M059J (cell line): Measurements from ENCODE around the gene MSH2. TPM values are rescaled to one million over a fixed set of nuclear protein-coding genes. Genes with fewer than 3 reads are reported as not detected.
"Not testable (repeated sequence)": the region's sequence is repeated elsewhere in the genome, so short reads cannot be mapped to it uniquely, and the experiment has no call there.

Source experiments
- DNase-seq: peaks from one replicate; pipeline ENCODE4 v3.0.0-alpha.2; 2012; ENCODE audit warnings: low read depth
- total RNA-seq: library from RNA; depleted of rRNA; stranded (reverse); fragments of >200 nt; shearing (Covaris generic); gene quantifications from 2 replicates; pipeline ENCODE4 v1.2.3, GENCODE V29; 2014

MSH2 gene
- total RNA-seq, 1 experiment from 2014 or later, result 60.6 TPM

- DNase-seq, result not testable (repeated sequence)
These were observed 5.0 kb downstream of the MSH2 start for GRCh38 chr2:47407976-47408375.

GRCh38 chr2:47414682-47415458 lies 11.9 kb downstream of the MSH2 start:
- no peak for DNase-seq

DNA sequence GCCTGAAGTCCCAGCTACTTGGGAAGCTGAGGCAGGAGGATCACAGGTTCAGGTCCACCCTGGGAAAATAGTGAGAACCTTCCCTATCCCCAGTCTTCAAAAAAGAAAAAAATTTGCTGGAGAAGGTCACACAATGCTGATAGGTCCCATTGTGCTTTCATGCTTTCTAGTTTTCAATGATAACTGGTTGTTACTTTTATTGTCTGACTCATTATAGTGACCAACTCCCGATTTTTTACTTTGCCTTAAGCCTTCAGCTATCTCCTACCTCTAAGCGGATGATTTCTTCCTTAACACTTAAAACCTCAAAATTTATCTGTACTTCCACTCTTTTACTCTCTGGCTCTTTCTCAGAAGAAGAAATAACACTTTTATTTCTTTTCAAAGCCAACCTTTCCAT lies 17.3 kb downstream of the MSH2 start:
- no peak for DNase-seq

DNA sequence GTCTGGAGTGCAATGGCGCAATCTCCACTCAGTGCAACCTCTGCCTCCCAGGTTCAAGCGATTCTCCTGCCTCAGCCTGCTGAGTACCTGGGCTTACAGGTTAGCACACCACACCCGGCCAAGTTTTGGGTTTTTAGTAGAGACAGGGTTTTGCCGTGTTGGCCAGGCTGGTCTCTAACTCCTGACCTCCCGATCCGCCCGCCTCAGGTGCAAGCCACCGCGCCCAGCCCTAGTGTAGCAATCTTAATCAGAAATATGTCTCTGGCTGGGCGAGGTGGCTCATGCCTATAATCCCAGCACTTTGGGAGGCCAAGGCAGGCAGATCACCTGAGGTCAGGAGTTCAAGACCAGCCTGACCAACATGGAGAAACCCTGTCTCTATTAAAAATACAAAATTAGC lies 17.7 kb downstream of the MSH2 start:
- not testable (repeated sequence) for DNase-seq

DNA sequence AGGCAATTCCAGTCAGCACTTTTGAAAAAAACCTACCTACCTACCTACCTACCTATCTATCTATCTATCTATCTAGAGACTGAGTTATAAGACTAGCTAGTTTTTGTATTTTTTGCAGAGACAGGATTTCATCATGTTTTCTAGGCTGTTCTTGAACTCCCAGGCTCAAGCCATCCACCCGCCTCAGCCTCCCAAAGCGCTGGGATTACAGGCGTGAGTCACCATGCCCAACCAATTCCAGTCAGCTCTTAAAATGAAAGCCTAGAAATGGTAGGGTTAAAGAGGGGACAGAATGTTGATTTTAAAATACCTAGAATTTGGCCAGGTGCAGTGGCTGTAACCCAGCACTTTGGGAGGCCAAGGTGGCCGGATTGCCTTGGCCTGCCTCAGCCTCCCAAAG lies 19.1 kb downstream of the MSH2 start:
- DNase-seq, result peak; percentile 57

DNA sequence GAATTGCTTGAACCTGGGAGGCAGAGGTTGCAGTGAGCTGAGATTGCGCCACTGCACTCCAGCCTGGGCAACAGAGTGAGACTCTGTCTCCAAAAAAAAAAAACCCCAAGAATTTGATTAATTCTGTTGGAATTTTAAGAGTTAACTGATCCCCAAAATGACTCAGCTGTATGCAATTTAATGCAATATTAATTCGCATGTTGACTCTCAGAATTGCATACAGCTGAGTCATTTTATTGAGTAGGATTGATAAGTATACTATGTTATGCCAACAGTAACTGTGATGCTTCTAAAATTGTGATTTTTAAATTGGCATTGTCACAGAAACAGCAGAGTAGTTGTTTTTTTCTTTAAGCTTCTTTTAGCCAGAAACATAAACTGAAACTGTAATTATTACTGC lies 19.6 kb downstream of the MSH2 start:
- peak; percentile 66 for DNase-seq

- no peak for DNase-seq
These were observed 23.8 kb downstream of the MSH2 start for GRCh38 chr2:47426786-47427185.

GRCh38 chr2:47429795-47430194 lies 26.8 kb downstream of the MSH2 start:
- DNase-seq, result peak; percentile 71

GRCh38 chr2:47433006-47433405 lies 30.1 kb downstream of the MSH2 start:
- DNase-seq, result not testable (repeated sequence)

DNA sequence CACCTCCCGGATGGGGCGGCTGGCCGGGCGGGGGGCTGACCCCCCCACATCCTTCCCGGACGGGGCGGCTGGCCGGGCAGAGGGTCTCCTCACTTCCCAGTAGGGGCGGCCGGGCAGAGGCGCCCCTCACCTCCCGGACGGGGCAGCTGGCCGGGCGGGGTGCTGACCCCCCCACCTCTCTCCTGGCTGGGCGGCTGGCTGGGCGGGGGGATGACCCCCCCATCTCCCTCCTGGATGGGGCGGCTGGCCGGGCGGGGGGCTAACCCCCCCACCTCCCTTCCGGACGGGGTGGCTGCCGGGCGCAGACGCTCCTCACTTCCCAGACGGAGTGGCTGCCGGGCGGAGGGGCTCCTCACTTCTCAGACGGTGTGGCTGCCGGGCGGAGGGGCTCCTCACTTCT lies 30.5 kb downstream of the MSH2 start:
- not testable (repeated sequence) for DNase-seq

GRCh38 chr2:47437287-47437686 lies 34.3 kb downstream of the MSH2 start:
- peak; percentile 35 for DNase-seq

- DNase-seq, result no peak
These were observed 35.1 kb downstream of the MSH2 start for GRCh38 chr2:47438106-47438505.

DNA sequence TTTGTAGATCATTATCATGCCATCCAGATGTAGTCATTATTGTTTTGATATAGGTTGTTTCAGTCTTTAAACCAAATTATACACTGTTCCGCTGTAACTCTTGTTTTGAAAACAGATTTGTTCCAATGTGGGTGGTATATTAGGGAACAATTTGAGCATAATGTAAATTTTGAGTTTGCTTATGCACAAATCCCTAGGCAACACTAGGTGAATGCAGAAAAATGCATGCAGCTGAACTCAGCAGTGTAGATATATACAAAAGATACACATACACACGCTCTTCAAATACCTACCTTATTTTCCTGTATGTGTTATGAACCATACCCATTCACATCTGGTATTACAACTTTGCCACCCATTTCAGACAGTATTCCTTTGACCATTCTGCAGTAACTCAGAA lies 35.8 kb downstream of the MSH2 start:
- no peak for DNase-seq

- DNase-seq, result no peak
These were observed 48.8 kb downstream of the MSH2 start for GRCh38 chr2:47451790-47452189.

DNA sequence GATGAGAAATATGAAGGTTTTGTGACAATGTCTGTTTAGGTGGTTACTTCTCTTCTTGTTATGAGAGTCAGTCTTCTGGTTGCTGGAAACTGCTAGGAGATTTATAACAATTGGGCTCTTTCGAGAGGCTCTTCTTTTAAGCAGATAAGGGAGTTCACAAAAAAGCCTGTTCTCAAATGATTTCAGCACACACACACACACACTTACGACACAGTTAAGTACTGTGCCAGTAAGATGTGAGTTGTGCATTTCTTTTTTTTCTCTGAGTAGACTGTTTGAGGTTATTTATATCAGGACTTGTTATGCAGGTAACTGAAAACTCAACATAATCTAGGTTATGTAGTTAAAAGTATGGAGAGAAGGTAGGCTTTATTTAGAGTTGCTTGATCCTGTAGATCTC lies 49.8 kb downstream of the MSH2 start:
- DNase-seq, result no peak

GRCh38 chr2:47454818-47455217 lies 51.9 kb downstream of the MSH2 start:
- not testable (repeated sequence) for DNase-seq

- DNase-seq, result no peak
These were observed 52.5 kb downstream of the MSH2 start for GRCh38 chr2:47455411-47455810.

DNA sequence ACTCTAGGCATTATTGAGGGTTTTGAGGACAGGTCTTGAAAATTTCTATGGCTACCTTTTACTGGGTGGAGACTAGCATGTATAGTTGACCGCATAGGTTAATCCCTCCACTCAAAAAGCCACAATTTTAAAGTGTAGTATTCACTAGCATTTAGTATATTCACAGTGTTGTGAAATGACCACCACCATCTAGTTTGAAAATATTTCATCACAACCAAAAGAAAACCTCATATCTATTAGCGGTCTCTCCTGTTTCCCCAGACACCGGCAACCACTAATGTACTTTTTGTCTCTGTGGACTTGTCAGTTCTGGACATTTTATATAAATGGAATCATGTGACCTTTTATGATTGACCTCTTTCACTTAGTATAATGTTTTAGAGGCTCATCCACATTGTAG lies 53.9 kb downstream of the MSH2 start:
- no peak for DNase-seq

DNA sequence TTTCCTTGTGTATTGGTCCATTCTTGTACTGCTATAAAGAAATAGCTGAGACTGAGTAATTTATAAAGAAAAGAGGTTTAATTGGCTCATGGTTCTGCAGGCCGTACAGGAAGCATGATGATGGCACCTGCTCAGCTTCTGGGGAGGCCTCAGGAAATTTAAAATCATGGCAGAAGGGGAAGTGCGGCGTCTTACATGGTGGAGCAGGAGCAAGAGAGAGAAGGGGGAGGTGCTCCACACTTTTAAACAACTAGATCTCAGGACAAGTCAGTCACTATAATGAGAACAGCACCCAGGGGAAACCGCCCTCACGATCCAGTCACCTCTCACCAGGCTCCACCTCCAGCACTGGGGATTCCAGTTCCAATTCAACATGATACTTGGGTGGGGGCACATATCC lies 54.3 kb downstream of the MSH2 start:
- no peak for DNase-seq

DNA sequence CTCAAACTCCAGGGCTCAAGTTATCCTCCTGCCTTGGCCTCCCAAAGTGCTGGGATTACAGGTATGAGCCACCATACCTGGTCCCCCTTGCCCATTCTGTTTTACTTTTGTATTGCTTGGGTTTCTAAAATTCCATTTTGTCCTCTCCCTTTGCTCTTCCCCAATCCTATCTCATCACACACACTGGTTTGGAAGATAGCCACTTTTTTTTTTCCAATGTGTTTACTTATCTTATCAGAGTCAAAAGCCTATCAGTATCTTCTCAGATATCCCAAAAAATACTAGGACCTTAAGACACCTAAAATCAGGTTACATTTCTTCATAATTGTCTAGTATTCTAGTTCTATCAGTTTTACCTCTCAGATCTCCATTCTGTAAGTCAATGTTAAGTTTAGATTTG lies 56.1 kb downstream of the MSH2 start:
- no peak for DNase-seq

DNA sequence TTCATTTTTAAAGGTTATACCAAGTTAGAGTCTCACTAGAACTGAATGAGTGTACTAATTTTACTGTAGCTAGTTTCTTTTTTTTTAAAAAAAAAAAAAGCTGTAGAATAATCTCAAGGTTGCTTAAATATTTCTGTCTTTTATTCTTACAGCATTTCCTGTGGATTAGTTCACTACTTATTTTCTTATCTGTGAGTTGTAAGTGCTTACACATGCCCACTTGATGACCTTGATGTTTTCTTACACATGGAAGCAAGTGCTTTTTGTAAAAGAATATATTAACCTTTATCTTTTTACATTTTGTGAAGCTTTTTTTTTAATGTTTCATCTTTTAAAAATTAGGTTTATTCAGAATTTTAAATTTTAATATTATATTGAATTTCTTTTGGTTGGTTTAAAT lies 57.8 kb downstream of the MSH2 start:
- no peak for DNase-seq

GRCh38 chr2:47471429-47472116 lies 68.6 kb downstream of the MSH2 start:
- DNase-seq, result no peak

GRCh38 chr2:47479863-47480262 lies 76.9 kb downstream of the MSH2 start:
- DNase-seq, result no peak
